Panc1 (cell line): ENCODE data around the gene RILP. TPM values are rescaled to one million over a fixed set of nuclear protein-coding genes. Genes with fewer than 3 reads are reported as not detected.

Experiments
- ATAC-seq: fragments of 200-7000 bp; cut with Tn5 transposase; 2 replicates; pipeline ENCODE4 v1.9.1; 2020; ENCODE audit warnings: mild to moderate bottlenecking, moderate library complexity
- BruUV-seq: library from RNA; stranded (reverse); fragments of 400-500 nt; replicated peaks from 2 replicates; lab custom pipeline; 2021; lab: Mats Ljungman, UMichigan
- CTCF ChIA-PET: fragments of 300-600 bp; sonication (Branson Sonifier 250); formaldehyde crosslinking; loops from one replicate; lab custom pipeline; 2022; ENCODE audit warnings: antibody characterized with exemption; lab: Charles Lee
- POLR2A ChIA-PET: fragments of 300-600 bp; sonication (Branson Sonifier 250); formaldehyde crosslinking; loops from one replicate; lab custom pipeline; 2022; ENCODE audit warnings: antibody characterized with exemption; lab: Charles Lee
- DNase-seq: peaks from one replicate; pipeline ENCODE4 v3.0.0-alpha.2; 2010; ENCODE audit warnings: low read depth, low spot score
- H3K27ac ChIP-seq: 2 replicates; pipeline ENCODE4 v1.5.1; 2011; ENCODE audit warnings: mild to moderate bottlenecking, low read length, inconsistent platforms
- H3K27me3 ChIP-seq: fragments of 200-500 bp; sonication (Bioruptor generic); 2 replicates; pipeline ENCODE4 v1.6.0; 2014; ENCODE audit warnings: low read length, inconsistent platforms; ENCODE audit not compliant: control insufficient read depth, insufficient read depth
- H3K36me3 ChIP-seq: fragments of 200-500 bp; sonication (Bioruptor generic); 2 replicates; pipeline ENCODE4 v1.5.1; 2014; ENCODE audit warnings: inconsistent platforms, mild to moderate bottlenecking, low read length, moderate library complexity; ENCODE audit not compliant: control insufficient read depth, insufficient read depth
- H3K4me1 ChIP-seq: 2 replicates; pipeline ENCODE4 v1.5.1; 2011; ENCODE audit warnings: inconsistent platforms, mild to moderate bottlenecking, low read length, moderate library complexity; ENCODE audit not compliant: control insufficient read depth, insufficient read depth
- H3K4me3 ChIP-seq, 2 experiments: 2 replicates each; pipeline ENCODE4 v1.5.1; 2011 to 2012; ENCODE audit warnings: low read depth in 2 of 2, low read length in 2 of 2, mild to moderate bottlenecking in 2 of 2, inconsistent platforms in 1 of 2, moderate library complexity in 1 of 2
- H3K9me3 ChIP-seq: fragments of 200-500 bp; sonication (Bioruptor generic); 2 replicates; pipeline ENCODE4 v1.5.1; 2014; ENCODE audit warnings: low read depth, mild to moderate bottlenecking, inconsistent platforms, low read length, moderate library complexity; ENCODE audit not compliant: control insufficient read depth, insufficient read depth
- CTCF ChIP-seq: fragments of 450-650 bp; IDR thresholded peaks from 2 replicates; pipeline ENCODE4 v1.5.1; 2017; ENCODE audit warnings: mild to moderate bottlenecking
- POLR2AphosphoS5 ChIP-seq: IDR thresholded peaks from 2 replicates; pipeline ENCODE4 v1.6.1; 2012; ENCODE audit warnings: mild to moderate bottlenecking, low read depth, low read length, moderate library complexity
- REST ChIP-seq, 2 experiments: IDR thresholded peaks; 2 replicates each; pipeline ENCODE4 v1.6.1; 2011 to 2012; ENCODE audit warnings: low read depth in 2 of 2, control low read depth in 1 of 2, low read length in 1 of 2, mild to moderate bottlenecking in 1 of 2, moderate library complexity in 1 of 2; ENCODE audit not compliant: insufficient read depth in 1 of 2
- SIN3A ChIP-seq: IDR thresholded peaks from 2 replicates; pipeline ENCODE4 v1.6.1; 2012; ENCODE audit warnings: low read depth, mild to moderate bottlenecking, low read length, moderate library complexity, borderline replicate concordance; ENCODE audit not compliant: insufficient read depth
- TCF7L2 ChIP-seq: IDR thresholded peaks from 2 replicates; pipeline ENCODE4 v1.6.1; 2011; ENCODE audit warnings: mild to moderate bottlenecking, low read depth, low read length, inconsistent platforms
- in situ Hi-C: cut with HindIII; loops from 2 replicates; pipeline ENCODE4 v1.10.0; 2016; ENCODE audit warnings: low sequenced_read_pairs, low pct_unique_long_range_greater_than_20kb
- intact Hi-C: fragments of 100-400 bp; cut with micrococcal nuclease; formaldehyde crosslinking; loops from one replicate; pipeline ENCODE4 v1.10.0; 2022; ENCODE audit not compliant: unreplicated experiment
- total RNA-seq: library from RNA; stranded (reverse); gene quantifications from one replicate; pipeline ENCODE4 v1.2.1, GENCODE V29; 2021; ENCODE audit not compliant: unreplicated experiment

RILP gene
- total RNA-seq, 1 experiment from 2014 or later: 20.8 TPM

- no peaks in the 10 kb centered on the region for H3K27me3 ChIP-seq
- no peak for DNase-seq
- H3K4me1 ChIP-seq: peaks cover 12% of the 10 kb centered on the region
- in situ Hi-C loops: no loop called here
- H3K4me3 ChIP-seq: no peak overlapping the region
- H3K27ac ChIP-seq: no peak overlapping the region
- no peaks in the 10 kb centered on the region for H3K36me3 ChIP-seq
- TF ChIP-seq CTCF (no peak), REST (IDR thresholded peaks at IDR 0.05; ENCODE audit: insufficient read depth in 1 of 2, low read depth in 2 of 2, low read length in 1 of 2) (no peak), POLR2AphosphoS5 (no peak), SIN3A (no peak), TCF7L2 (no peak)
- ChIA-PET POLR2A (no interaction called here), CTCF (interaction anchor here (0.7 kb wide), 1 partner anchor 9 kb away, joined by 9 read pairs; no protein-coding TSS in a partner anchor)
- intact Hi-C loops: no loop called here
- no peak for ATAC-seq
- BruUV-seq: no TSS peak
- no peaks in the 10 kb centered on the region for H3K9me3 ChIP-seq
Measured at GRCh38 chr17:1639549-1640180, 10.0 kb downstream of the RILP start.

- no peaks in the 10 kb centered on the region for H3K36me3 ChIP-seq
- no peak overlapping the region for H3K4me3 ChIP-seq
- intact Hi-C loops (no loop called here), in situ Hi-C loops (no loop called here)
- DNase-seq (no peak), ATAC-seq (no peak)
- ChIA-PET POLR2A (interaction anchor here (0.6 kb wide), 1 partner anchor 114 kb away, joined by 3 read pairs; no protein-coding TSS in a partner anchor), CTCF (interaction anchor here (0.7 kb wide), 1 partner anchor 10 kb away, joined by 9 read pairs; no protein-coding TSS in a partner anchor)
- no peak for TF ChIP-seq REST (IDR thresholded peaks at IDR 0.05; ENCODE audit: insufficient read depth in 1 of 2, low read depth in 2 of 2, low read length in 1 of 2)
- TF ChIP-seq POLR2AphosphoS5: no peak
- TF ChIP-seq CTCF: no peak
- no peak for TF ChIP-seq SIN3A
- TF ChIP-seq TCF7L2: no peak
- no TSS peak for BruUV-seq
- H3K27me3 ChIP-seq: no peaks in the 10 kb centered on the region
- peaks cover 3% of the 10 kb centered on the region; the same call in 1 of the 2 replicates for H3K4me1 ChIP-seq
- no peak overlapping the region for H3K27ac ChIP-seq
- no peaks in the 10 kb centered on the region for H3K9me3 ChIP-seq
Measured at GRCh38 chr17:1638624-1639300, 10.9 kb downstream of the RILP start.
